ENCODE results near the gene SPOCK1. TPM values are rescaled to one million over a fixed set of nuclear protein-coding genes. Genes with fewer than 3 reads are reported as not detected.
"Not testable (repeated sequence)": the region's sequence is repeated elsewhere in the genome, so short reads cannot be mapped to it uniquely, and the experiment has no call there.

The SPOCK1 gene
- not detected for total RNA-seq

- no peak within 1 kb of the TSS for H3K4me3 Mint-ChIP-seq
- no peak within 1 kb of the TSS for H3K27ac Mint-ChIP-seq
- no peaks in the 10 kb centered on the region for H3K36me3 Mint-ChIP-seq (ENCODE audit: low read depth)
- no peaks in the 10 kb centered on the region for H3K4me1 Mint-ChIP-seq
- peak; percentile 91 for ATAC-seq (replicated peaks)
- H3K27me3 Mint-ChIP-seq: peaks cover 22% of the 10 kb centered on the region
- no peaks in the 10 kb centered on the region for H3K9me3 Mint-ChIP-seq
Observed at GRCh38 chr5:137498736-137499505, at the start of gene SPOCK1. TSS of gene SPOCK1 (minus strand) at chr5:137499326.

GRCh38 chr5:137545956-137546355, 46.8 kb upstream of the SPOCK1 start:
- no peak for ATAC-seq (replicated peaks)
- H3K27ac Mint-ChIP-seq: no peak overlapping the region
- peaks cover 7% of the 10 kb centered on the region for H3K9me3 Mint-ChIP-seq
- no peak overlapping the region for H3K4me3 Mint-ChIP-seq
- peaks cover 16% of the 10 kb centered on the region for H3K27me3 Mint-ChIP-seq
- no peaks in the 10 kb centered on the region for H3K4me1 Mint-ChIP-seq
- H3K36me3 Mint-ChIP-seq (ENCODE audit: low read depth): no peaks in the 10 kb centered on the region

- not testable (repeated sequence) for H3K27ac Mint-ChIP-seq; H3K36me3 Mint-ChIP-seq (ENCODE audit: low read depth); ATAC-seq (replicated peaks); H3K4me3 Mint-ChIP-seq; H3K9me3 Mint-ChIP-seq; H3K4me1 Mint-ChIP-seq
- peaks cover 13% of the 10 kb centered on the region for H3K27me3 Mint-ChIP-seq
Observed at GRCh38 chr5:137535449-137535848, 36.3 kb upstream of the SPOCK1 start.

- no peaks in the 10 kb centered on the region for H3K36me3 Mint-ChIP-seq (ENCODE audit: low read depth)
- H3K27me3 Mint-ChIP-seq: peaks cover 13% of the 10 kb centered on the region
- H3K4me1 Mint-ChIP-seq: no peaks in the 10 kb centered on the region
- H3K9me3 Mint-ChIP-seq: peaks cover 4% of the 10 kb centered on the region
- no peak overlapping the region for H3K27ac Mint-ChIP-seq
- ATAC-seq (replicated peaks): no peak
- no peak overlapping the region for H3K4me3 Mint-ChIP-seq
Observed at GRCh38 chr5:137533963-137534362, 34.8 kb upstream of the SPOCK1 start.

- ATAC-seq (replicated peaks): no peak
- no peaks in the 10 kb centered on the region for H3K36me3 Mint-ChIP-seq (ENCODE audit: low read depth)
- peaks cover 4% of the 10 kb centered on the region for H3K9me3 Mint-ChIP-seq
- peaks cover 13% of the 10 kb centered on the region for H3K27me3 Mint-ChIP-seq
- H3K4me1 Mint-ChIP-seq: no peaks in the 10 kb centered on the region
- no peak overlapping the region for H3K27ac Mint-ChIP-seq
- H3K4me3 Mint-ChIP-seq: no peak overlapping the region
Observed at GRCh38 chr5:137531266-137531665, 32.1 kb upstream of the SPOCK1 start.

- H3K27ac Mint-ChIP-seq: no peak overlapping the region
- peaks cover 5% of the 10 kb centered on the region for H3K9me3 Mint-ChIP-seq
- no peak overlapping the region for H3K4me3 Mint-ChIP-seq
- H3K27me3 Mint-ChIP-seq: peaks cover 36% of the 10 kb centered on the region
- no peaks in the 10 kb centered on the region for H3K36me3 Mint-ChIP-seq (ENCODE audit: low read depth)
- no peak for ATAC-seq (replicated peaks)
- H3K4me1 Mint-ChIP-seq: peaks cover under 1% of the 10 kb centered on the region
Observed at GRCh38 chr5:137521246-137521645, 22.1 kb upstream of the SPOCK1 start.

- H3K27ac Mint-ChIP-seq: no peak overlapping the region
- ATAC-seq (replicated peaks): no peak
- H3K4me1 Mint-ChIP-seq: peaks cover 6% of the 10 kb centered on the region
- H3K36me3 Mint-ChIP-seq (ENCODE audit: low read depth): no peaks in the 10 kb centered on the region
- H3K4me3 Mint-ChIP-seq: no peak overlapping the region
- H3K9me3 Mint-ChIP-seq: peaks cover 10% of the 10 kb centered on the region
- peaks cover 37% of the 10 kb centered on the region for H3K27me3 Mint-ChIP-seq
Observed at GRCh38 chr5:137516961-137517360, 17.8 kb upstream of the SPOCK1 start.

- Mint-ChIP-seq H3K36me3 (ENCODE audit: low read depth) (no peaks in the 10 kb centered on the region), H3K27me3 (peaks cover 40% of the 10 kb centered on the region), H3K4me1 (peaks cover 6% of the 10 kb centered on the region), H3K27ac (no peak overlapping the region), H3K4me3 (no peak overlapping the region), H3K9me3 (peaks cover 10% of the 10 kb centered on the region)
- ATAC-seq (replicated peaks): no peak
Observed at GRCh38 chr5:137516251-137516797, 17.2 kb upstream of the SPOCK1 start.

- no peak for ATAC-seq (replicated peaks)
- H3K4me1 Mint-ChIP-seq: peaks cover 6% of the 10 kb centered on the region
- no peak overlapping the region for H3K4me3 Mint-ChIP-seq
- no peak overlapping the region for H3K27ac Mint-ChIP-seq
- peaks cover 10% of the 10 kb centered on the region for H3K9me3 Mint-ChIP-seq
- no peaks in the 10 kb centered on the region for H3K36me3 Mint-ChIP-seq (ENCODE audit: low read depth)
- peaks cover 41% of the 10 kb centered on the region for H3K27me3 Mint-ChIP-seq
Observed at GRCh38 chr5:137515238-137515637, 16.1 kb upstream of the SPOCK1 start.

GRCh38 chr5:137510671-137511070, 11.5 kb upstream of the SPOCK1 start:
- Mint-ChIP-seq H3K36me3 (ENCODE audit: low read depth) (no peaks in the 10 kb centered on the region), H3K27ac (no peak overlapping the region), H3K4me1 (no peaks in the 10 kb centered on the region), H3K27me3 (peaks cover 32% of the 10 kb centered on the region), H3K4me3 (no peak overlapping the region), H3K9me3 (no peaks in the 10 kb centered on the region)
- ATAC-seq (replicated peaks): no peak

GRCh38 chr5:137507150-137507549, 8.0 kb upstream of the SPOCK1 start:
- Mint-ChIP-seq H3K27me3 (peaks cover 30% of the 10 kb centered on the region), H3K4me1 (no peaks in the 10 kb centered on the region), H3K4me3 (no peak overlapping the region), H3K36me3 (ENCODE audit: low read depth) (no peaks in the 10 kb centered on the region), H3K9me3 (no peaks in the 10 kb centered on the region), H3K27ac (no peak overlapping the region)
- ATAC-seq (replicated peaks): no peak

- Mint-ChIP-seq H3K4me3 (no peak overlapping the region), H3K27ac (no peak overlapping the region), H3K9me3 (no peaks in the 10 kb centered on the region), H3K4me1 (no peaks in the 10 kb centered on the region), H3K36me3 (ENCODE audit: low read depth) (no peaks in the 10 kb centered on the region), H3K27me3 (peaks cover 25% of the 10 kb centered on the region)
- no peak for ATAC-seq (replicated peaks)
Observed at GRCh38 chr5:137506296-137506695, 7.2 kb upstream of the SPOCK1 start.

- Mint-ChIP-seq H3K4me1 (no peaks in the 10 kb centered on the region), H3K27me3 (peaks cover 22% of the 10 kb centered on the region), H3K27ac (no peak overlapping the region), H3K9me3 (no peaks in the 10 kb centered on the region), H3K4me3 (no peak overlapping the region), H3K36me3 (ENCODE audit: low read depth) (no peaks in the 10 kb centered on the region)
- ATAC-seq (replicated peaks): no peak
Observed at GRCh38 chr5:137504916-137505315, 5.8 kb upstream of the SPOCK1 start.

GRCh38 chr5:137503456-137503855, 4.3 kb upstream of the SPOCK1 start:
- Mint-ChIP-seq H3K4me1 (no peaks in the 10 kb centered on the region), H3K9me3 (no peaks in the 10 kb centered on the region), H3K36me3 (ENCODE audit: low read depth) (no peaks in the 10 kb centered on the region), H3K4me3 (no peak overlapping the region), H3K27ac (no peak overlapping the region), H3K27me3 (peaks cover 15% of the 10 kb centered on the region)
- no peak for ATAC-seq (replicated peaks)

GRCh38 chr5:137502632-137503031, 3.5 kb upstream of the SPOCK1 start:
- Mint-ChIP-seq H3K4me1 (no peaks in the 10 kb centered on the region), H3K36me3 (ENCODE audit: low read depth) (no peaks in the 10 kb centered on the region), H3K4me3 (no peak overlapping the region), H3K27ac (no peak overlapping the region), H3K27me3 (peaks cover 20% of the 10 kb centered on the region), H3K9me3 (no peaks in the 10 kb centered on the region)
- no peak for ATAC-seq (replicated peaks)
